GM12865 (cell line): ENCODE data around the gene OTOG.

Experiments used
- DNase-seq: peaks from one replicate; pipeline ENCODE4 v3.0.0; 2010; ENCODE audit warnings: low read depth
- H3K4me3 ChIP-seq: 2 replicates; pipeline ENCODE4 v1.5.1; 2011; ENCODE audit warnings: mild to moderate bottlenecking, low read depth, low read length, control low read depth
- CTCF ChIP-seq: IDR thresholded peaks from 2 replicates; pipeline ENCODE4 v1.5.1; 2011; ENCODE audit warnings: low read length, control low read depth, low read depth, inconsistent platforms; ENCODE audit not compliant: insufficient read depth; ENCODE audit errors: missing control alignments

OTOG gene

GRCh38 chr11:17601256-17601671 is 54.2 kb downstream of the OTOG start:
- H3K4me3 ChIP-seq: no peak overlapping the region
- no peak for TF ChIP-seq CTCF
- DNase-seq: no peak

- TF ChIP-seq CTCF: no peak
- no peak overlapping the region for H3K4me3 ChIP-seq
- no peak for DNase-seq
These were observed 54.6 kb downstream of the OTOG start for GRCh38 chr11:17601676-17602075.

GRCh38 chr11:17602105-17603001 is 55.3 kb downstream of the OTOG start:
- no peak for TF ChIP-seq CTCF

GRCh38 chr11:17603056-17603825 is 56.2 kb downstream of the OTOG start:
- DNase-seq: no peak
- no peak for TF ChIP-seq CTCF
- no peak overlapping the region for H3K4me3 ChIP-seq

More at GRCh38 chr11:17602105-17603001, 55.3 kb downstream of the OTOG start:
- DNase-seq: no peak
- H3K4me3 ChIP-seq: no peak overlapping the region

GRCh38 chr11:17604201-17604914 is 57.3 kb downstream of the OTOG start:
- DNase-seq: no peak
- TF ChIP-seq CTCF: no peak
- H3K4me3 ChIP-seq: no peak overlapping the region

GRCh38 chr11:17604915-17605233 is 57.8 kb downstream of the OTOG start:
- H3K4me3 ChIP-seq: no peak overlapping the region
- TF ChIP-seq CTCF: no peak
- no peak for DNase-seq
